Thyroid gland (tissue), 4 donors: Measurements from ENCODE around the gene RPS6KA1. TPM values are rescaled to one million over a fixed set of nuclear protein-coding genes. Genes with fewer than 3 reads are reported as not detected.
"Not testable (repeated sequence)": the region's sequence is repeated elsewhere in the genome, so short reads cannot be mapped to it uniquely, and the experiment has no call there.

Source experiments
- DNase-seq, 2 donors: peaks; one replicate each; pipeline ENCODE4 v3.0.0-alpha.2; 2019
- H3K27ac ChIP-seq, 3 donors: fragments of 200-600 bp; sonication (generic); 1 replicate in 2 of 3; 2 replicates in 1 of 3; pipeline ENCODE4 v1.5.1; 2016 to 2019; ENCODE audit warnings: mild to moderate bottlenecking in 1 of 3, moderate library complexity in 1 of 3
- H3K27me3 ChIP-seq: fragments of 200-600 bp; sonication (generic); one replicate; pipeline ENCODE4 v1.5.1; 2019
- H3K36me3 ChIP-seq, 2 donors: fragments of 200-600 bp; sonication (generic); one replicate each; pipeline ENCODE4 v1.5.1; 2016 to 2019
- H3K4me1 ChIP-seq, 2 donors: fragments of 200-600 bp; sonication (generic); one replicate each; pipeline ENCODE4 v1.5.1; 2017 to 2019
- H3K4me3 ChIP-seq, 3 donors: fragments of 200-600 bp; sonication (generic); replicated peaks in 1 of 3; 1 replicate in 2 of 3; 2 replicates in 1 of 3; pipeline ENCODE4 v1.5.1; 2016; ENCODE audit warnings: mild to moderate bottlenecking in 1 of 3
- H3K9me3 ChIP-seq: fragments of 200-600 bp; sonication (generic); one replicate; pipeline ENCODE4 v1.5.1; 2017
- CTCF ChIP-seq, 6 experiments: fragments of 200-600 bp in 3 of 6; fragments of 450-650 bp in 3 of 6; sonication (generic) in 3 of 6; IDR thresholded peaks; one replicate each; pipeline ENCODE4 v1.5.1; 2016 to 2019; ENCODE audit warnings: antibody characterized with exemption in 6 of 6, mild to moderate bottlenecking in 2 of 6, inconsistent platforms in 1 of 6, moderate library complexity in 1 of 6
- POLR2A ChIP-seq, 2 donors: fragments of 450-650 bp; IDR thresholded peaks; one replicate each; pipeline ENCODE4 v1.6.1; 2017; ENCODE audit warnings: antibody characterized with exemption in 2 of 2, mild to moderate bottlenecking in 2 of 2, moderate library complexity in 1 of 2
- WGBS, 2 donors: methylation state at CpG; one replicate each; pipeline ENCODE4 v1.1.5; 2017; 5-methylcytosine and 5-hydroxymethylcytosine counted together
- intact Hi-C: fragments of 100-400 bp; cut with DNase I; formaldehyde crosslinking; loops from one replicate; pipeline ENCODE4 v1.15.1; 2023
- total RNA-seq, 4 donors: library from RNA; depleted of rRNA; stranded (reverse); fragments of >200 nt; gene quantifications; one replicate each; pipeline ENCODE4 v1.2.3, GENCODE V29; 2016

The RPS6KA1 gene
- total RNA-seq, 4 donors from 2014 or later: 55.8 to 98.6 (median 76.3) TPM

GRCh38 chr1:26583646-26584485 is 54.3 kb downstream of the RPS6KA1 start:
- no peak overlapping the region for H3K27ac ChIP-seq
- TF ChIP-seq POLR2A (IDR thresholded peaks at IDR 0.05): no peak
- H3K27me3 ChIP-seq: no peaks in the 10 kb centered on the region
- no peak for DNase-seq
- H3K4me1 ChIP-seq: no peaks in the 10 kb centered on the region
- H3K9me3 ChIP-seq: no peaks in the 10 kb centered on the region
- H3K4me3 ChIP-seq: no peak overlapping the region
- intact Hi-C loops: no loop called here
- H3K36me3 ChIP-seq: no peaks in the 10 kb centered on the region
- 76 to 83% methylated on average over 5 of the region's 5 CpGs for WGBS, 2 donors

- H3K27me3 ChIP-seq, intact Hi-C loops, H3K27ac ChIP-seq, H3K4me3 ChIP-seq, H3K36me3 ChIP-seq, H3K9me3 ChIP-seq, H3K4me1 ChIP-seq, DNase-seq: not testable (repeated sequence)
- WGBS, 2 donors: 88 to 92% methylated on average over 4 of the region's 4 CpGs
Observed at GRCh38 chr1:26584588-26584987, 55.0 kb downstream of the RPS6KA1 start.

GRCh38 chr1:26585471-26585870 is 55.9 kb downstream of the RPS6KA1 start:
- no peaks in the 10 kb centered on the region for H3K4me1 ChIP-seq
- no peaks in the 10 kb centered on the region for H3K27me3 ChIP-seq
- H3K36me3 ChIP-seq: no peaks in the 10 kb centered on the region
- no peak overlapping the region for H3K4me3 ChIP-seq
- no peaks in the 10 kb centered on the region for H3K9me3 ChIP-seq
- no peak overlapping the region for H3K27ac ChIP-seq
- 84 to 90% methylated on average over 6 of the region's 6 CpGs for WGBS, 2 donors
- no peak for DNase-seq
- TF ChIP-seq CTCF (IDR thresholded peaks at IDR 0.05) (no peak), POLR2A (IDR thresholded peaks at IDR 0.05) (no peak)
- intact Hi-C loops: no loop called here

GRCh38 chr1:26593385-26593784 is 63.8 kb downstream of the RPS6KA1 start:
- Histone ChIP-seq H3K27ac (no peak overlapping the region), H3K4me3 (no peak overlapping the region), H3K4me1 (peaks cover 0 to 7% of the 10 kb centered on the region in 2 donors), H3K27me3 (no peaks in the 10 kb centered on the region), H3K9me3 (no peaks in the 10 kb centered on the region), H3K36me3 (no peaks in the 10 kb centered on the region)
- WGBS, 2 donors: 78 to 89% methylated on average over 5 of the region's 5 CpGs
- TF ChIP-seq CTCF (IDR thresholded peaks at IDR 0.05): no peak
- TF ChIP-seq POLR2A (IDR thresholded peaks at IDR 0.05): no peak
- no peak for DNase-seq
- intact Hi-C loops: no loop called here

GRCh38 chr1:26594593-26594992 is 65.0 kb downstream of the RPS6KA1 start:
- H3K4me1 ChIP-seq, intact Hi-C loops, H3K27ac ChIP-seq, H3K9me3 ChIP-seq, H3K36me3 ChIP-seq, DNase-seq, H3K4me3 ChIP-seq, H3K27me3 ChIP-seq: not testable (repeated sequence)
- 92 to 93% methylated on average over 6 of the region's 6 CpGs for WGBS, 2 donors

GRCh38 chr1:26597629-26598039 is 68.1 kb downstream of the RPS6KA1 start:
- no peak for TF ChIP-seq POLR2A (IDR thresholded peaks at IDR 0.05)
- TF ChIP-seq CTCF (IDR thresholded peaks at IDR 0.05): peak; percentile 57 to 75 (median 66)
- peaks cover 0 to 7% of the 10 kb centered on the region in 2 donors for H3K4me1 ChIP-seq
- DNase-seq: no peak
- H3K27ac ChIP-seq: no peak overlapping the region
- 3 to 7% methylated on average over 2 of the region's 2 CpGs for WGBS, 2 donors
- no peaks in the 10 kb centered on the region for H3K36me3 ChIP-seq
- H3K9me3 ChIP-seq: no peaks in the 10 kb centered on the region
- intact Hi-C loops: no loop called here
- H3K4me3 ChIP-seq: no peak overlapping the region
- H3K27me3 ChIP-seq: no peaks in the 10 kb centered on the region
